ENCODE results near the gene SORT1.
"Not testable (repeated sequence)": the region's sequence is repeated elsewhere in the genome, so short reads cannot be mapped to it uniquely, and the experiment has no call there.

Gene SORT1

GRCh38 chr1:109379422-109379821 is 18.3 kb downstream of the SORT1 start:
- no peak for DNase-seq

- DNase-seq, result no peak
Measured at GRCh38 chr1:109377698-109378097, 20.0 kb downstream of the SORT1 start.

GRCh38 chr1:109373696-109374095 is 24.0 kb downstream of the SORT1 start:
- DNase-seq, result not testable (repeated sequence)

GRCh38 chr1:109373126-109373525 is 24.6 kb downstream of the SORT1 start:
- DNase-seq, result no peak

- DNase-seq, result no peak
Measured at GRCh38 chr1:109372281-109372680, 25.4 kb downstream of the SORT1 start.

- DNase-seq, result no peak
Measured at GRCh38 chr1:109371341-109371739, 26.4 kb downstream of the SORT1 start.

GRCh38 chr1:109370712-109371340 is 26.9 kb downstream of the SORT1 start:
- DNase-seq, result no peak

- no peak for DNase-seq
Measured at GRCh38 chr1:109369167-109369746, 28.5 kb downstream of the SORT1 start.

GRCh38 chr1:109368464-109368863 is 29.3 kb downstream of the SORT1 start:
- DNase-seq, result no peak

- DNase-seq, result no peak
Measured at GRCh38 chr1:109367626-109368025, 30.1 kb downstream of the SORT1 start.

GRCh38 chr1:109365642-109366204 is 32.0 kb downstream of the SORT1 start:
- no peak for DNase-seq

- DNase-seq, result no peak
Measured at GRCh38 chr1:109361649-109362048, 36.1 kb downstream of the SORT1 start.

- no peak for DNase-seq
Measured at GRCh38 chr1:109361069-109361468, 36.6 kb downstream of the SORT1 start.

GRCh38 chr1:109357616-109358015 is 40.1 kb downstream of the SORT1 start:
- DNase-seq, result no peak

- DNase-seq, result no peak
Measured at GRCh38 chr1:109356915-109357314, 40.8 kb downstream of the SORT1 start.

GRCh38 chr1:109356505-109356904 is 41.2 kb downstream of the SORT1 start:
- DNase-seq, result no peak

GRCh38 chr1:109354929-109355328 is 42.8 kb downstream of the SORT1 start:
- DNase-seq, result no peak

GRCh38 chr1:109351457-109351856 is 46.3 kb downstream of the SORT1 start:
- DNase-seq, result no peak

- DNase-seq, result no peak
Measured at GRCh38 chr1:109350655-109351054, 47.1 kb downstream of the SORT1 start.

GRCh38 chr1:109350182-109350581 is 47.5 kb downstream of the SORT1 start:
- no peak for DNase-seq

GRCh38 chr1:109347511-109347910 is 50.2 kb downstream of the SORT1 start:
- no peak for DNase-seq

GRCh38 chr1:109341944-109342930 is 55.5 kb downstream of the SORT1 start:
- no peak for DNase-seq

GRCh38 chr1:109338608-109339007 is 59.1 kb downstream of the SORT1 start:
- DNase-seq, result no peak

Data from activated gamma-delta T cell (primary cell).